Measurements from ENCODE around the gene KCNJ2.

DNA sequence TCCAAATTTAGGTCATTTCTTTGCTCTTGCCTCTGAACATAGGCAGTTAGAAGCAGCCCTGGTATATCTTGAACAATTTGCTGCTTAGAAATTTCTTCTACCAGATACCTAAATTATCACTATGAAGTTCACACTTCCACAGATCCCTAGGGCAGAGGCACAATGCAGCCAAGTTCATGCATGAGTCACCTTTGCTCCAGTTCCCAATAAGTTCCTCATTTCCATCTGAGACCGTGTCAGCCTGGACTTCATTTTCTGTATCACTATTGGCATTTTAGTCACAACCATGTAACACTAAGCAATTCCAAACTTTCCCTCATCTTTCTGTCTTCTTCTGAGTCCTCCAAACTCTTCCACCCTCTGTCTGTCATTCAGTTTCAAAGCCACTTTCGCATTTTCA, 49.3 kb upstream of the KCNJ2 start:
- no peak for TF ChIP-seq POLR2A (IDR thresholded peaks at IDR 0.05)
- TF ChIP-seq, protein P1, sequence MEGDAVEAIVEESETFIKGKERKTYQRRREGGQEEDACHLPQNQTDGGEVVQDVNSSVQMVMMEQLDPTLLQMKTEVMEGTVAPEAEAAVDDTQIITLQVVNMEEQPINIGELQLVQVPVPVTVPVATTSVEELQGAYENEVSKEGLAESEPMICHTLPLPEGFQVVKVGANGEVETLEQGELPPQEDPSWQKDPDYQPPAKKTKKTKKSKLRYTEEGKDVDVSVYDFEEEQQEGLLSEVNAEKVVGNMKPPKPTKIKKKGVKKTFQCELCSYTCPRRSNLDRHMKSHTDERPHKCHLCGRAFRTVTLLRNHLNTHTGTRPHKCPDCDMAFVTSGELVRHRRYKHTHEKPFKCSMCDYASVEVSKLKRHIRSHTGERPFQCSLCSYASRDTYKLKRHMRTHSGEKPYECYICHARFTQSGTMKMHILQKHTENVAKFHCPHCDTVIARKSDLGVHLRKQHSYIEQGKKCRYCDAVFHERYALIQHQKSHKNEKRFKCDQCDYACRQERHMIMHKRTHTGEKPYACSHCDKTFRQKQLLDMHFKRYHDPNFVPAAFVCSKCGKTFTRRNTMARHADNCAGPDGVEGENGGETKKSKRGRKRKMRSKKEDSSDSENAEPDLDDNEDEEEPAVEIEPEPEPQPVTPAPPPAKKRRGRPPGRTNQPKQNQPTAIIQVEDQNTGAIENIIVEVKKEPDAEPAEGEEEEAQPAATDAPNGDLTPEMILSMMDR (IDR thresholded peaks at IDR 0.05) = no peak

Data from tibial nerve (tissue), 3 donors.